Inflammatory macrophage treated with lipopolysaccharide for 1 hour (primary cell): ENCODE data around the gene PPP1R12C.

Experiments
- DNase-seq, 2 donors: peaks; one replicate each; pipeline ENCODE4 v3.0.0-alpha.2; 2020 to 2022

The PPP1R12C gene

DNA sequence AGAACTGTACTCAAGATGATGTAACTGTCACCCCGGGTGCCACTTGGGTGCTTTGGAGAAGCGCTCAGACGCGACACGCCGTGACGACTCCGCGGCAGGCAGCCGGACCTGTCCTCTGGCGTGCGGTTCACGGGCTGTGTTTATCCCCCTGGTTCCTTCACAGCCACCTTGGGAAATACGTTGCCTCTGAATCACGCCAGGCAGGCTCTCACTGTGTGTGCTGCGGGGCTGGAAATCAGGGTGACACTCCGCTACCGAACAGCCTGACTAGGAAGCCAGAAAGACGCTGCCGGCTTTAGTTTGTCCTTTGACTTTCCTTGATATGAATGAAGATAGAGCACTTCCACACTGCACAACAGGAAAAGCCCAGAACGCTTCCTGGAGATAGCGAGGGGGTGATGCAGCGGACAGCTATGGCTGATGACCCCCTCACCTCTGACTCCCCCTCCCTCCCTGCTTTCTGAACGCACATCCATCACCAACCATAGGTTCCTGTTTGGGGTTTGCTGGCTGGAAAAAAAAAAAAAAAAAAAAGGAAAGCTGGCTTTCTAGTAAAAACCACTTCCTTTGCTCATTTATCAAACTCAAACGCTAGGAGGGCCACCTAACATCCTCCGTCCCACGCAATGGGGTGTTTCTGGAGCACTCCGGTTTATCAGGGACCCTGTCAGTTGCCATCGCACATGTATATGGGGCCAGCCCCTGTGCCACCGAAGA is 75.7 kb downstream of the PPP1R12C start:
- DNase-seq, result no peak

GRCh38 chr19:55041244-55041626 is 76.2 kb downstream of the PPP1R12C start:
- no peak for DNase-seq
